Nephron progenitor cell (in vitro differentiated cells): ENCODE data around the gene EPB41L4A.
"Not testable (repeated sequence)": the region's sequence is repeated elsewhere in the genome, so short reads cannot be mapped to it uniquely, and the experiment has no call there.

Source experiments
- DNase-seq: peaks from one replicate; pipeline ENCODE4 v3.0.0; 2021
- H3K27ac Mint-ChIP-seq: 2 replicates; pipeline ENCODE4 v1.8.0; 2021; ENCODE audit warnings: mild to moderate bottlenecking, moderate library complexity, mixed read lengths
- H3K27me3 Mint-ChIP-seq: 2 replicates; pipeline ENCODE4 v1.8.0; 2021; ENCODE audit warnings: mild to moderate bottlenecking, low read depth, mixed read lengths; ENCODE audit not compliant: poor library complexity
- H3K36me3 Mint-ChIP-seq: 2 replicates; pipeline ENCODE4 v1.8.0; 2021; ENCODE audit warnings: low read depth, mixed read lengths
- H3K4me1 Mint-ChIP-seq: 2 replicates; pipeline ENCODE4 v1.8.0; 2021; ENCODE audit warnings: mixed read lengths
- H3K4me3 Mint-ChIP-seq: 2 replicates; pipeline ENCODE4 v1.8.0; 2021; ENCODE audit warnings: mild to moderate bottlenecking, moderate library complexity, mixed read lengths
- H3K9me3 Mint-ChIP-seq: 2 replicates; pipeline ENCODE4 v1.8.0; 2021; ENCODE audit warnings: mild to moderate bottlenecking, moderate library complexity, mixed read lengths
- CTCF ChIP-seq: fragments of 200-600 bp; sonication (generic); IDR thresholded peaks from 2 replicates; pipeline ENCODE4 v1.5.0; 2021; ENCODE audit warnings: antibody characterized with exemption

Gene EPB41L4A

GRCh38 chr5:112230606-112231005 is 188.5 kb downstream of the EPB41L4A start:
- no peak overlapping the region for H3K27ac Mint-ChIP-seq

GRCh38 chr5:112228667-112229066 is 190.4 kb downstream of the EPB41L4A start:
- no peaks in the 10 kb centered on the region for H3K9me3 Mint-ChIP-seq
- peaks cover 6% of the 10 kb centered on the region for H3K4me1 Mint-ChIP-seq
- H3K36me3 Mint-ChIP-seq = no peaks in the 10 kb centered on the region
- DNase-seq = no peak
- no peak overlapping the region for H3K27ac Mint-ChIP-seq
- H3K4me3 Mint-ChIP-seq = no peak overlapping the region
- H3K27me3 Mint-ChIP-seq = peaks cover 7% of the 10 kb centered on the region
- TF ChIP-seq CTCF = no peak

More at GRCh38 chr5:112230606-112231005, 188.5 kb downstream of the EPB41L4A start:
- TF ChIP-seq CTCF = no peak
- Mint-ChIP-seq H3K9me3 (no peaks in the 10 kb centered on the region), H3K36me3 (no peaks in the 10 kb centered on the region), H3K27me3 (peaks cover 7% of the 10 kb centered on the region), H3K4me3 (no peak overlapping the region), H3K4me1 (peaks cover 6% of the 10 kb centered on the region)
- no peak for DNase-seq

GRCh38 chr5:112227911-112228631 is 191.0 kb downstream of the EPB41L4A start:
- no peak overlapping the region for H3K4me3 Mint-ChIP-seq
- peaks cover 7% of the 10 kb centered on the region for H3K27me3 Mint-ChIP-seq
- no peaks in the 10 kb centered on the region for H3K9me3 Mint-ChIP-seq
- TF ChIP-seq CTCF = no peak
- H3K36me3 Mint-ChIP-seq = no peaks in the 10 kb centered on the region
- no peak overlapping the region for H3K27ac Mint-ChIP-seq
- H3K4me1 Mint-ChIP-seq = peaks cover 6% of the 10 kb centered on the region
- no peak for DNase-seq

GRCh38 chr5:112226215-112226614 is 192.9 kb downstream of the EPB41L4A start:
- no peaks in the 10 kb centered on the region for H3K36me3 Mint-ChIP-seq

GRCh38 chr5:112222997-112223396 is 196.1 kb downstream of the EPB41L4A start:
- not testable (repeated sequence) for H3K27ac Mint-ChIP-seq, H3K36me3 Mint-ChIP-seq, H3K4me1 Mint-ChIP-seq, DNase-seq, H3K9me3 Mint-ChIP-seq, H3K4me3 Mint-ChIP-seq
- peaks cover 16% of the 10 kb centered on the region for H3K27me3 Mint-ChIP-seq

More at GRCh38 chr5:112226215-112226614, 192.9 kb downstream of the EPB41L4A start:
- Mint-ChIP-seq H3K27me3 (peaks cover 8% of the 10 kb centered on the region), H3K4me3 (no peak overlapping the region), H3K27ac (no peak overlapping the region), H3K4me1 (peaks cover 6% of the 10 kb centered on the region), H3K9me3 (no peaks in the 10 kb centered on the region)
- no peak for TF ChIP-seq CTCF
- DNase-seq = no peak

- no peak for DNase-seq
- Mint-ChIP-seq H3K9me3 (no peaks in the 10 kb centered on the region), H3K27ac (no peak overlapping the region), H3K36me3 (no peaks in the 10 kb centered on the region), H3K4me1 (peaks cover 4% of the 10 kb centered on the region), H3K27me3 (peaks cover 12% of the 10 kb centered on the region), H3K4me3 (no peak overlapping the region)
- no peak for TF ChIP-seq CTCF
Measured at GRCh38 chr5:112221128-112221527, 197.9 kb downstream of the EPB41L4A start.
